Right atrium auricular region (tissue), 2 donors: ENCODE results near the gene AATK. TPM values are rescaled to one million over a fixed set of nuclear protein-coding genes. Genes with fewer than 3 reads are reported as not detected.

ENCODE experiments used
- DNase-seq: peaks from one replicate; pipeline ENCODE4 v3.0.0-alpha.2; 2019; ENCODE audit warnings: low spot score
- H3K27ac ChIP-seq, 2 donors: fragments of 200-600 bp; sonication (generic); 1 replicate in 1 of 2; 2 replicates in 1 of 2; pipeline ENCODE4 v1.5.1; 2016 to 2019
- H3K27me3 ChIP-seq, 2 donors: fragments of 200-600 bp; sonication (generic); one replicate each; pipeline versions ENCODE4 v1.5.1 to v1.6.0; 2017 to 2019
- H3K36me3 ChIP-seq: fragments of 200-600 bp; sonication (generic); one replicate; pipeline ENCODE4 v1.5.1; 2016
- H3K4me1 ChIP-seq, 2 donors: fragments of 200-600 bp; sonication (generic); one replicate each; pipeline versions ENCODE4 v1.5.1 to v1.6.0; 2017 to 2019
- H3K4me3 ChIP-seq, 2 donors: fragments of 200-600 bp; sonication (generic); 1 replicate in 1 of 2; 2 replicates in 1 of 2; pipeline ENCODE4 v1.5.1; 2017 to 2019; ENCODE audit warnings: mild to moderate bottlenecking in 1 of 2, moderate library complexity in 1 of 2
- H3K9me3 ChIP-seq, 2 donors: fragments of 200-600 bp; sonication (generic); one replicate each; pipeline ENCODE4 v1.5.1; 2019
- CTCF ChIP-seq, 2 donors: fragments of 200-600 bp; sonication (generic); IDR thresholded peaks; one replicate each; pipeline ENCODE4 v1.5.1; 2019; ENCODE audit warnings: antibody characterized with exemption in 2 of 2
- total RNA-seq, 2 donors: library from RNA; depleted of rRNA; stranded (reverse); fragments of >200 nt; gene quantifications; one replicate each; pipeline ENCODE4 v1.1.0, GENCODE V29; 2016

AATK gene
- total RNA-seq, 2 donors from 2014 or later = 5.4 to 6.5 TPM

GRCh38 chr17:81189016-81189415, 23.0 kb upstream of the AATK start:
- no peaks in the 10 kb centered on the region for H3K9me3 ChIP-seq
- H3K4me3 ChIP-seq = no peak overlapping the region
- DNase-seq = no peak
- H3K27ac ChIP-seq = no peak overlapping the region
- no peak for TF ChIP-seq CTCF (IDR thresholded peaks at IDR 0.05)
- H3K4me1 ChIP-seq = no peaks in the 10 kb centered on the region
- no peaks in the 10 kb centered on the region for H3K27me3 ChIP-seq
- H3K36me3 ChIP-seq = no peaks in the 10 kb centered on the region

- Histone ChIP-seq H3K27me3 (no peaks in the 10 kb centered on the region), H3K4me1 (no peaks in the 10 kb centered on the region), H3K27ac (no peak overlapping the region), H3K4me3 (no peak overlapping the region), H3K9me3 (no peaks in the 10 kb centered on the region), H3K36me3 (no peaks in the 10 kb centered on the region)
- no peak for TF ChIP-seq CTCF (IDR thresholded peaks at IDR 0.05)
- no peak for DNase-seq
These were observed 22.4 kb upstream of the AATK start for GRCh38 chr17:81188491-81188840.

GRCh38 chr17:81187586-81188490, 21.8 kb upstream of the AATK start:
- H3K27me3 ChIP-seq = no peaks in the 10 kb centered on the region
- no peaks in the 10 kb centered on the region for H3K4me1 ChIP-seq
- no peak overlapping the region for H3K27ac ChIP-seq
- no peak for DNase-seq
- no peak overlapping the region for H3K4me3 ChIP-seq
- no peak for TF ChIP-seq CTCF (IDR thresholded peaks at IDR 0.05)
- no peaks in the 10 kb centered on the region for H3K36me3 ChIP-seq
- no peaks in the 10 kb centered on the region for H3K9me3 ChIP-seq

- no peak for TF ChIP-seq CTCF (IDR thresholded peaks at IDR 0.05)
- Histone ChIP-seq H3K27ac (no peak overlapping the region), H3K36me3 (no peaks in the 10 kb centered on the region), H3K4me1 (no peaks in the 10 kb centered on the region), H3K9me3 (no peaks in the 10 kb centered on the region), H3K4me3 (no peak overlapping the region), H3K27me3 (no peaks in the 10 kb centered on the region)
- no peak for DNase-seq
These were observed 21.1 kb upstream of the AATK start for GRCh38 chr17:81187120-81187519.

- H3K4me1 ChIP-seq = no peaks in the 10 kb centered on the region
- no peak overlapping the region for H3K4me3 ChIP-seq
- no peaks in the 10 kb centered on the region for H3K36me3 ChIP-seq
- no peak for TF ChIP-seq CTCF (IDR thresholded peaks at IDR 0.05)
- H3K27ac ChIP-seq = no peak overlapping the region
- no peaks in the 10 kb centered on the region for H3K27me3 ChIP-seq
- no peak for DNase-seq
- H3K9me3 ChIP-seq = no peaks in the 10 kb centered on the region
These were observed 20.2 kb upstream of the AATK start for GRCh38 chr17:81186203-81186602.

GRCh38 chr17:81184555-81184954, 18.5 kb upstream of the AATK start:
- no peak for TF ChIP-seq CTCF (IDR thresholded peaks at IDR 0.05)
- H3K36me3 ChIP-seq = no peaks in the 10 kb centered on the region
- H3K4me3 ChIP-seq = no peak overlapping the region
- no peaks in the 10 kb centered on the region for H3K4me1 ChIP-seq
- no peak for DNase-seq
- H3K27me3 ChIP-seq = no peaks in the 10 kb centered on the region
- H3K9me3 ChIP-seq = no peaks in the 10 kb centered on the region
- no peak overlapping the region for H3K27ac ChIP-seq
